ENCODE results near the gene ANKRD30B. TPM values are rescaled to one million over a fixed set of nuclear protein-coding genes. Genes with fewer than 3 reads are reported as not detected.
"Not testable (repeated sequence)": the region's sequence is repeated elsewhere in the genome, so short reads cannot be mapped to it uniquely, and the experiment has no call there.

ANKRD30B gene
- polyA plus RNA-seq (ENCODE audit: insufficient read length): 0.06 TPM

GRCh38 chr18:14747513-14748474, at the start of gene ANKRD30B:
TSS of gene ANKRD30B (plus strand) at chr18:14748172. CDS start at chr18:14748420, 248 bp downstream.
- DNase-seq (ENCODE audit: low read depth): no peak

DNA sequence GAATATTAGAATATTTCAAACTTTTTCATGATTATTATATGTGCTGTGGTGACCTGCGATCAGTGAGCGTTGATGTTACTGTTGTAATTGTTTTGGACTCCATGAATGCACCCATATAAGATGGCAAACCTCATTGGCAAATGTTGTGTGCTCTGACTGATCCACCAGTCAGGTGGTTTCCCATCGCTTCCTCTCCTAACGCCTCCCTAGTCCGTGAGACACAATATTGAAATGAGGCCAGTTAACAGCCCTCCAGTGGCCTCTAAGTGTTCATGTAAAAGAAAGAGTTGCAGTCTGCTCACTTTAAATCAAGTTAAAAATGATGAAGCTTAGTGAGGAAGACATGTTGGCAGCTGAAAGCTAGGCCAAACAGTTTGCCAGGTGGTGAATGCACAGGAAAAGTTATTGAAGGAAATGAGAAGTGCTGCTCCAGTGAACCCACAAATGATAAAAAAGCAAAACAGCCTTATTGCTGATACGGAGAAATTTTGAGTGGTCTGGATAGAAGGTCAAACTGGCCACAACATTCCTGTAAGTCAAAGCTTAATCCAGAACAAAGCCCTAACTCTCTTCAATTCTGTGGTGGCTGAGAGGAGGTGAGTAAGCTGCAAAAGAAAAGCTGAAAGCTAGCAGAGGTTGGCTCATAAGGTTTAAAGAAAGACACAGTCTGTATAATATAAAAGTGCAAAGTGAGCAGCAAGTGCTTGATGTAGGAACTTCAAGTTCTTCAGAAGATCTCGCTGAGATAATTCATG, 46.5 kb upstream of the ANKRD30B start:
- DNase-seq (ENCODE audit: low read depth): not testable (repeated sequence)

GRCh38 chr18:14709761-14710160, 38.2 kb upstream of the ANKRD30B start:
- not testable (repeated sequence) for DNase-seq (ENCODE audit: low read depth)

- not testable (repeated sequence) for DNase-seq (ENCODE audit: low read depth)
Observed at GRCh38 chr18:14721569-14721968, 26.4 kb upstream of the ANKRD30B start.

DNA sequence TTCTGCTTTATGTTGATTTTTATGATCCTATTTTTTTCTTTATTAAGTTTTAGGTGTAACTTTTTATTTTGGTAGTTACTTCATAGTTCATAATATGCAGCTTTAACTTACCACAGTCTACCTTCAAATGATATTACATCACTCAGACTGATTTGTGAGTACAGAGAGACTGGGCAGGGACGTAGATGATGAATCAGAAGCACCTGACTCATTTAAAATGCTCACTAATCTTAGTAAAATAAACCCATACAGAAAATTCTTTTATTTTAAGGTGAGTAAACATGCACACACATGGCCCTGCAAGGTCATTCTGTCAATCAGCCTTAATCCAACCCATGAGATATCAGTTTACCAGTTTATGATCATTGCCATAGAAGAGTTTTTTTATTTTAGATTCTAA, 8.9 kb upstream of the ANKRD30B start:
- not testable (repeated sequence) for DNase-seq (ENCODE audit: low read depth)

DNA sequence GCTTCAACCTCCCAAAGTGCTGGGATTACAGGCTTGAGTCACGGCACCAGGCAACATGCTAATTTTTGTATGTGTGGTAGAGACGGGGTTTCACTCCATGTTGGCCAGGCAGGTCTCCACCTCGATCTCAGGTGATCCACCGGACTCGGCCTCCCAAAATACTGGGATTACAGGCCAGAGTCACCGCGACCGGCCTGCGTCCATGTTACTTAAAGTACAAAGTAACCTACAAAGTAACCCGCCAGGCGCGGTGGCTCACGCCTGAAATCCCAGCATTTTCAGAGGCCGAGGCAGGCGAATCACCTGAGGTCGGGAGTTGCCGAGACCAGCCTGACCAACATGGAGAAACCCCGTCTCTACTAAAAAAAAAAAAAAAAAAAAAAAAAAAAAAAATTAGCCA, 1.1 kb upstream of the ANKRD30B start:
- DNase-seq (ENCODE audit: low read depth): no peak

- DNase-seq (ENCODE audit: low read depth): no peak
Observed at GRCh38 chr18:14748496-14748895, 524 bp downstream of the ANKRD30B start.

- DNase-seq (ENCODE audit: low read depth): not testable (repeated sequence)
Observed at GRCh38 chr18:14763566-14763965, 15.6 kb downstream of the ANKRD30B start.

DNA sequence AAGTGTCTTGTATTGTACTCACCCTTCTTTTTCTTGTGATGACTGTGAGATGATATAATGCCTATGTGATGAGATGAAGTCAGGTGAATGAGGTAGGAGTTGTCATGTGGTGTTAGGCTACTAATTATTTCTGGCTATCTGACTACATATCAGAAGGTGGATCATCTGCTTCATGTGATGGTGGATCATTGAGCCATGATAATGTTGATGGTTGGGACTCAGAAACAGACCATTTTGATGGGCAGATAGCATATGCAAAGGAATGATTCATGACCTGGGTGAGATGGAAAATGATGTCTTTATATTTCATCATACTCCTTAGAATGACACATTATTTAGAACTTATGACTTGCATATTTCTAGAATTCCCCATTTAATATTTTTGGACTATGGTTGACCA, 19.5 kb downstream of the ANKRD30B start:
- DNase-seq (ENCODE audit: low read depth): no peak

GRCh38 chr18:14768241-14768640, 20.3 kb downstream of the ANKRD30B start:
- no peak for DNase-seq (ENCODE audit: low read depth)

- DNase-seq (ENCODE audit: low read depth): no peak
Observed at GRCh38 chr18:14769381-14769780, 21.4 kb downstream of the ANKRD30B start.

DNA sequence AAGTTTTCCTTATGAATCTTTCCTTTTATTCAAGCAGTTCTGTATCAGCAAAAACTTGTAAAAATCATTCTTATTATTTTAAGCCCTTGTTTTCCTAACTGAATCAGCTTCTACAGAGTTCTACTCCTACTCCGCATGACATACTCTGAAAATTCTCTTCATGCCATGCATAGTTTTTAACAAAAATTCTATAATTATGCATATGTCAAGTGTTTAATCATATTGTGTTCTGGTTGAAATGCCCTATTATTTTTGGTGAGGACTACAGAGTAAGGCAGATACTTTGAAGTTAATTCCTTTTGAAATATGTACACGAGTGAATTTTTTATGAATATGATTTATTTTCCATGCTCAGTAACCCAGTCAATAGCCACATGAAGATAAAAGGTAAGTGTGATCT, 28.8 kb downstream of the ANKRD30B start:
- no peak for DNase-seq (ENCODE audit: low read depth)

- DNase-seq (ENCODE audit: low read depth): no peak
Observed at GRCh38 chr18:14781671-14782070, 33.7 kb downstream of the ANKRD30B start.

- no peak for DNase-seq (ENCODE audit: low read depth)
Observed at GRCh38 chr18:14784133-14784532, 36.2 kb downstream of the ANKRD30B start.

DNA sequence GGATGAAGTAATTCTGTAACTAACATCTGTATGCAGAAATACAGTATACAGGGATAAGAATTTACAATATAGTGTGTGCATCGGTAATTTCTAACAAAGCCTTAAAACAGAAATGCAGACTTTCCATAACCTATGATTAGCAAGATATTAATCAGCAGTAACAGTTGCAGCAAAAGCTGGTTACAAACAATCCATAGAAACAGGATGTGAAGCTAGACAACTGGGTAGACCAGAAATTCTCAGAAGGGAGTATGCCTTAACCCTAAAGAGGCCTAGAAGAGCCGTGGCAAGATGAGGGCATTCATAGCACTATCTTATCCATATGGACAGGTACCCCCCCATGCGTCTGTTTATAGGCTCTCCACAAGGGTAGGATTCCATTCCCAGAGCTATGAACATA, 48.9 kb downstream of the ANKRD30B start:
- DNase-seq (ENCODE audit: low read depth): not testable (repeated sequence)

DNA sequence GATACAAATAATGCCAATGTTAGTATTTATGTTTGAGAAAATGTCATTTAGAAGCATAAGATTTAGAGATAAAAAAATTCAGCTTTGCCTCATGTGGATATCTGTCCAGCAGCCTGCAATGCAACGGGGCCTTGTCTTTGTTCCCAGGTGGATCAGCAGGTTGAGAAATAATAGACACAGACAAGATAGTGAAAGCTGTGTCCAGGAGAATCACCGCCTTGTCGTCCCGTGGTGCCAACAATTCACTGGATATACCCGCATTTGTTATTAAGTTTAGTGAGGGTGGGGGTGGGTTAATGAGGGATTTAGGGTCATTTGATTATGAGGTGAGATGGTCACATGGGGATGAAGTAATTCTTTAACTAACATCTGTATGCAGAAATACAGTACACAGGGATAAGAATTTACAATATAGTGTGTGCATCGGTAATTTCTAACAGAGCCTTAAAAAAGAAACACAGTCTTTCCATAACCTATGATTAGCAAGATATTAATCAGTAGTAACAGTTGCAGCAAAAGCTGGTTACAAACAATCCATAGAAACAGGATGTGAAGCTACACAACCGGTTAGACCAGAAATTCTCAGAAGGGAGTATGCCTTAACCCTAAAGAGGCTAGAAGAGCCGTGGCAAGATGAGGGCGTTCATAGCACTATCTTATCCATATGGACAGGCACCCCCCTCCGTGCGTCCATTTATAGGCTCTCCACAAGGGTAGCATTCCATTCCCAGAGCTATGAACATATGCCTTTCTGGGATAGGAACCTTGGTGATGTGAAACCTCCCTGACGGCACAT, 50.2 kb downstream of the ANKRD30B start:
- not testable (repeated sequence) for DNase-seq (ENCODE audit: low read depth)

DNA sequence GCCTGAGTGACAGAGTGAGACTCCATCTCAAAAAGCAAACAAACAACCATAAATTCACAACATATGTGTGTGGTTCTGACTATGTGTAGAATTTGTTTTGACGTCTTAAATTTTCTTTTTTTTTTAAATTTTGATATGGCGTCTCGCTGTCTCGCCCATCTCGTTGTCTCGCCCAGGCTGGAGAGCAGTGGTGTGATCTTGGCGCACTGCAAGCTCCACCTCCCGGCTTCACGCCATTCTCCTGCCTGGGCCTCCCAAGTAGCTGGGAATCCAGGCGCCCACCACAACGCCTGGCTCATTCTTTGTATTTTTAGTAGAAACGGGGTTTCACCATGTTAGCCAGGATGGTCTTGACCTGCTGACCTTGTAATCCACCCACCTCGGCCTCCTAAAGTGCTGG, 63.1 kb downstream of the ANKRD30B start:
- DNase-seq (ENCODE audit: low read depth): not testable (repeated sequence)

- not testable (repeated sequence) for DNase-seq (ENCODE audit: low read depth)
Observed at GRCh38 chr18:14826972-14827632, 79.1 kb downstream of the ANKRD30B start.

- not testable (repeated sequence) for DNase-seq (ENCODE audit: low read depth)
Observed at GRCh38 chr18:14841607-14842006, 93.6 kb downstream of the ANKRD30B start.

DNA sequence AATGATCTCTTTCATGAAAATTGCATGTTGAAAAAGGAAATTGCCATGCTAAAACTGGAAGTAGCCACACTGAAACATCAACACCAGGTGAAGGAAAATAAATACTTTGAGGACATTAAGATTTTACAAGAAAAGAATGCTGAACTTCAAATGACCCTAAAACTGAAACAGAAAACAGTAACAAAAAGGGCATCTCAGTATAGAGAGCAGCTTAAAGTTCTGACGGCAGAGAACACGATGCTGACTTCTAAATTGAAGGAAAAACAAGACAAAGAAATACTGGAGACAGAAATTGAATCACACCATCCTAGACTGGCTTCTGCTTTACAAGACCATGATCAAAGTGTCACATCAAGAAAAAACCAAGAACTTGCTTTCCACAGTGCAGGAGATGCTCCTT, 103.6 kb downstream of the ANKRD30B start:
- DNase-seq (ENCODE audit: low read depth): not testable (repeated sequence)

DNA sequence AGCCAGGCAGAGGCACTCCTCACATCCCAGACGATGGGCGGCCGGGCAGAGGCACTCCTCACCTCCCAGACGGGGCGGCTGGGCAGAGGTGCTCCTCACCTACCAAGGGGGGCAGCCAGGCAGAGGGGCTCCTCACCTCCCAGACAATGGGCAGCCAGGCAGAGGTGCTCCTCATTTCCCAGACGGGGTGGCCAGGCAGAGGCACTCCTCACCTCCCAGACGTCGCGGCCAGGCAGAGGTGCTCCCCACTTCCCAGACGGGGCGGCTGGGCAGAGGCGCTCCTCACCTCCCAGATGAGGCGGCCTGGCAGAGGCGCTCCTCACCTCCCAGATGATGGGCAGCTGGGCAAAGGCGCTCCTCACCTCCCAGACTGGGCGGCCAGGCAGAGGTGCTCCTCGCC, 107.7 kb downstream of the ANKRD30B start:
- DNase-seq (ENCODE audit: low read depth): not testable (repeated sequence)

All from forelimb muscle (tissue), 1 donor.